Stimulated activated CD4-positive, alpha-beta T cell treated with anti-CD3 and anti-CD28 coated beads, Interleukin-2, amount 100 ng/mL, for 4 hours (primary cell): ENCODE results near the gene LCTL.
A peak's percentile ranks its signal among the peaks of the same experiment; 100 is the strongest.

Experiments used
- DNase-seq: peaks from one replicate; pipeline ENCODE4 v3.0.0-alpha.2; 2020; ENCODE audit warnings: low read depth

Gene LCTL, protein sequence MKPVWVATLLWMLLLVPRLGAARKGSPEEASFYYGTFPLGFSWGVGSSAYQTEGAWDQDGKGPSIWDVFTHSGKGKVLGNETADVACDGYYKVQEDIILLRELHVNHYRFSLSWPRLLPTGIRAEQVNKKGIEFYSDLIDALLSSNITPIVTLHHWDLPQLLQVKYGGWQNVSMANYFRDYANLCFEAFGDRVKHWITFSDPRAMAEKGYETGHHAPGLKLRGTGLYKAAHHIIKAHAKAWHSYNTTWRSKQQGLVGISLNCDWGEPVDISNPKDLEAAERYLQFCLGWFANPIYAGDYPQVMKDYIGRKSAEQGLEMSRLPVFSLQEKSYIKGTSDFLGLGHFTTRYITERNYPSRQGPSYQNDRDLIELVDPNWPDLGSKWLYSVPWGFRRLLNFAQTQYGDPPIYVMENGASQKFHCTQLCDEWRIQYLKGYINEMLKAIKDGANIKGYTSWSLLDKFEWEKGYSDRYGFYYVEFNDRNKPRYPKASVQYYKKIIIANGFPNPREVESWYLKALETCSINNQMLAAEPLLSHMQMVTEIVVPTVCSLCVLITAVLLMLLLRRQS

GRCh38 chr15:66565741-66566144 lies at the start of gene LCTL:
Gene LCTL (minus strand): TSS chr15:66565998. CDS start chr15:66565365, 633 bp downstream.
- DNase-seq: no peak

DNA sequence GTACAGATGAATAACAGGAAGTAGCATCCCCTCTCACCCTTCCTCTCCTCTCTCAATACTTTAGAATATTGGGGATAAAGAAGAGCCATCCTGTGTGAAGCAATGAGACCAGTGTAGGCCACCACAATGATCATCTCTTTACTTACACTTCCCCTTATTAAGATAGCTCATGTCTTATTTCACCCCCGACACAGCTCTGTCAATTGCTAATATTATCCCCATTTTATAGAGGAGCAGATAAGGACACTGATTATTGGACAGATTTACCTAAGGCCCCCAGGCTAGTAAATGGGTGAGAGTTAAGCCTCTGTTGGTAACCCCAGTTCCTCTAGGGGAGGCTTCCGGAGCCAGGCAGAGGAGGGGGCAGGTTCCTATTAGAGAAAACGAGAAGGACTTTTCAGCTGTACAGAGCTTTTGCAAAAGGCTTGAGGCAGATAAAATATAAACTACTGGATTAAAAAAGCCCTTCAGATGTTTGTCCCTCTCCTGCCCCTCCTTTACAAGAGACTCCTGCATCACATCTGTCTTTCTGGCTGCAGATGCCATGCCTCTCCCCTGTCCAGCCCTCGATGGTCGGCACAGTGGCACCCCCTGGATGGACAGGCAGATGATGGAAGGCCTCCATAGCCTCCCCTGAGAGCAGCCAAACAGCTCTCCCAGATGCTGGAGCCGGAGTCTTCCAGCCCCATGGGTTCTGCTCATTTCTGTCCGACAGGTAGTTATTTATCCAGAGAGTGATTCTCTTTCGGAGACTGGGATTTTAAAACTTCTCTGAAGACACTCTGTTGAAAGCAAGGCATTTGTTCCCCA lies 49.4 kb upstream of the LCTL start:
- no peak for DNase-seq

GRCh38 chr15:66614456-66614855 lies 48.7 kb upstream of the LCTL start:
- DNase-seq: no peak

- no peak for DNase-seq
Measured at GRCh38 chr15:66613743-66614142, 47.9 kb upstream of the LCTL start.

DNA sequence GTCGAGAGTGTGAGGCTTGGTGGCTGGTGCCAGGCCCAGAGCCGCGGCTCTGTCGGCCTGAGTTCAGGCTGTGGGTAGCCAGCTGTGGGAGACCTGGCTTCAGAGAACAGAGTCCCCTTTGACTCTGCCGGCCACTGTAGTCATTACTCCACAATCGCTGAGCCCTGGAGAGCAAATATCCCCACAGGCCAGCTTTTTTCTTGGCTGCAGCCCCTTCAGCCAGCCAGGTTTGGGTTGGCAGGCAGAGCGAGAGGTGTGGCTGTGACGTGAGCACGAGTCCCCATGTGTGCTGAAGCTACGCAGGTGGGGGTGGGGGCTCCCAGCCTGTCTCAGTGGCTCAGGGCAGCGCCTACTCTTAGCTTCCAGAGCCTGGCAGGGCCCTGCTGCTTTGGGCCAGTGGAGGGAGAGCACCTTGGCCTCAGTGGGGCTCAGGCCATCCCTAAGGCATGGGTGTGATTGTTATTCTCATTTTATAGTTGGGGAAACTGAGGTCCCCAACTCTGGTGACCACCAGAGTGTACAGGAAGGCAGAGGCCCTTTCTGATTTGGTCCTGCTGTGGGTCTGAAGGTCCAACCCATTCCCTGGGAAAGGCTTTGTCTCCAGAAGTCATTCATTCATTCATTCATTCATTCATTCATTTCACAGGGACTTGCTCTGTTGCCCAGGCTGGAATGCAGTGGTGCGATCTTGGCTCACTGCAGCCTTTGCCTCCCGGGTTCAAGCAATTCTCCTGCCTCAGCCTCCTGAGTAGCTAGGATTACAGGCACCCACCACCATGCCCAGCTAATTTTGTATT lies 45.7 kb upstream of the LCTL start:
- DNase-seq: no peak

DNA sequence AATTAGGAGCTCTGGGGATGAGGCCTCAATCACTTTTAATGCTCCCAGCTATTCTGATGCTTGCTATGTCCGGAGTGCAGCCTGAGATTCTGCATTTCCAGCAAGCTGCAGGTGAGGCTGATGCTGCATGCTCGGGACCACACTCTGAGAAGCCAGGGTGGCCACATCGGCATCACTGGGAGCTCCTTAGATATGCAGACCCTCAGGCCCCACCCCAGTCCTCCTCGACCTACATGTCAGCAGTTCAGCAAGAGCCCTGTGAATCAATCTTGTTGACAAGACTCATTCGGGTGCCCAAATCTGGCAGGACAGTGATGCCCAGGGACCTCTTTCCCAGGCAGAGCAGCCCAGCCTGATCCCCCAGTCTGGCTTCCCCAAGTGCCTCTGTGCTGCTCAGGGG lies 44.1 kb upstream of the LCTL start:
- DNase-seq: no peak

GRCh38 chr15:66608881-66609280 lies 43.1 kb upstream of the LCTL start:
- DNase-seq: no peak

DNA sequence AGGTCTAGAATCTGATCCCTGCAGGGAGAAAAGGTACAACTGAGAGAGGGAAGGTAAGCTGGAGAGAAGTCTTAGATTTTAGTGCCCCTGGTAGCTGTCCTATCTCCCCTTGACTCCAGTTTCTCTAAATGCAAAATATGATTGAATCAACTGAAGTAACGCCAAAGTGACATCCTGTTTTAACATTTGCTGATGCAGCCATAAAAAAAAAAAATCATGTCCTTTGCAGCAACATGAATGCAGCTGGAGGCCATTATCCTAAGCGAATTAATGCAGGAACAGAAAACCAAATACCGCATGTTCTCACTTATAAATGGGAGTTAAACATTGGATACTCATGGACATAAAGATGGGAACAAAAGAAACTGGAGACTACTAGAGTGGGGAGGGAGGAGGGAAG lies 42.4 kb upstream of the LCTL start:
- DNase-seq: no peak

- DNase-seq: peak; percentile 39
Measured at GRCh38 chr15:66603301-66604179, 37.7 kb upstream of the LCTL start.

- DNase-seq: no peak
Measured at GRCh38 chr15:66601521-66601920, 35.7 kb upstream of the LCTL start.

- DNase-seq: no peak
Measured at GRCh38 chr15:66600240-66600627, 34.4 kb upstream of the LCTL start.

- no peak for DNase-seq
Measured at GRCh38 chr15:66599536-66600239, 33.9 kb upstream of the LCTL start.

GRCh38 chr15:66598095-66598815 lies 32.5 kb upstream of the LCTL start:
- no peak for DNase-seq

DNA sequence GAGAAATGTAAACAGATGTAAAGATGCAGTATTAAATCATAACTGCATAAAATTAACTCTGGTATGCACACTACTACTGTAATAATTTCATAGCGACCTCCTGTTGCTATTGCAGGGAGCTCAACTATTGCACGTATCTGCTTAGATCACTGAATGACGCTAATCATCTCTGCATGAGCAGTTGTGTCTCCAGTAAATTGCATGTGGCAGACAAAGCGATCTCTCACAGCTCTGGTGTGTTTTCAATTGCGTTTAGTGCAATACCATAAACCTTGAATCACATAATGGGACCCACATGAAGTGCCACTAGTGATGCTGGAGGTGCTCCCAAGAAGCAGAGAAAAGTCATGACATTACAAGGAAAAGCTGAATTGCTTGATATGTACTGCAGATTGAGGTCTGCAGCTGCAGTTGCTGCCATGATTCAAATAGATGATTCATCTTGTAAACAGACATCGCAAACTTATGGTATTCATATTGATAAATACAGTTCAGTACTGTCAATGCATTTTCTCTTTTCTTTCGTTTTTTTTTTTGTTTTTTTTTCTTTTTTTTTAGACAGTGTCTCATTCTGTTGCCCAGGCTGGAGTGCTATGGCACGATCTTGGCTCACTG lies 30.2 kb upstream of the LCTL start:
- no peak for DNase-seq

DNA sequence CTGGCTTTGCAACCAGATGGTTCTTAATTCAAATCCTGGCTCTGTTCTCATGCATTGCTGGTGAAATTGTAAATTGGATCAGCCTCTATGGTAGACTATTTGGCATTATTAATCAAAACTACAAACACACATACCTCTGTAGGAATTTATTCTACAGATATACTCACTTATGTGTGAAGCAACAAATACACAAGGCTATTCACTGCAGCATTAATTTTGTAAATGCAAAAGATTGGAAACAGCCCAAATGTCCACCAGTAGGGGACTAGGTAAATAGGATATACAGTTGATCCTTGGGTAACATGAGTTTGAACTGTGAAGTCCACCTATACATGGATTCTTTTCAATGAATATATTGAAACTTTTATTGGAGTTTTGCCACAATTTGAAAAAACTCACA lies 29.5 kb upstream of the LCTL start:
- no peak for DNase-seq

DNA sequence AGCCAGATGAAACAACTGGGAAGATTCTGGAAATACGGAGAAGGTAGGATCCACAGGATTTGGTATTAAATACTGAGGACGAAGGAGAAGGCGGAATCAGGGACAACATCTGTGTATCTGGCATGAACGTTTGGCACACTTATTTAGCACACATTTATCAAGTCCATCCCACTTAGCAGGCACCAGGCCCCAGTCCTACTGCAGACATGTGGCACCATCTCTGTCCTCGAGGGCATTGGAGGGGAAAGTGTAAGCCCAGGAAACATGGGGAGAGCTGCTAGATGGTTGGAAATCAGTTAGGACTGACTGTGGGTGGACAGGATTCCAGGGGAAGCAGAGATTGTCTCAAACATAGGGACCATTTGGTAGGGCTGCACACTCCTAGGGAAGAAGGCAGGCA lies 29.0 kb upstream of the LCTL start:
- no peak for DNase-seq

DNA sequence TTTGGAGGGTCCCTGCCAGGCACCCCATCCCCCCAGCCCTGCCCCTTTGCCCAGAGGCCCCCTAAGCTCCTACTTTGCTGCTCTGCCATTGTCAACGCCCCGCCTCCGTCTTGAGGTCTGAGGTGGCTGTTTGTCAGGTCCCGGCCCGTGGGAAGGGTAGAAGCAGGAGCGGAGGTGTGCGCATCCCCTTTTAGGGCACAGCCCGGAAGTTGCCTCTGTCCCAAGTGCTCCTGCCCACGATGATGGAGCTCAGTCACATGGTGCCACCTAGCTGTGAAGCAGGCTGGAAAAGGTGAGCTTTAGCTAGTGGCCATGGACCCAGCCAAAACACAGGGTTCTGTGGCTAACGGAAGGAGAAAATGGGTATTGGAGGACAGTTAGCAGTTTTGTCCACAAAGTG lies 28.5 kb upstream of the LCTL start:
- no peak for DNase-seq

GRCh38 chr15:66593219-66593780 lies 27.5 kb upstream of the LCTL start:
- DNase-seq: no peak
